Measurements from ENCODE around the gene NAPSA. TPM values are rescaled to one million over a fixed set of nuclear protein-coding genes. Genes with fewer than 3 reads are reported as not detected.
A peak's percentile ranks its signal among the peaks of the same experiment; 100 is the strongest.

Gene NAPSA
- polyA plus RNA-seq, 1 of the 3 experiments (the other 2 are of a cell fraction), result 0.43 TPM

DNA sequence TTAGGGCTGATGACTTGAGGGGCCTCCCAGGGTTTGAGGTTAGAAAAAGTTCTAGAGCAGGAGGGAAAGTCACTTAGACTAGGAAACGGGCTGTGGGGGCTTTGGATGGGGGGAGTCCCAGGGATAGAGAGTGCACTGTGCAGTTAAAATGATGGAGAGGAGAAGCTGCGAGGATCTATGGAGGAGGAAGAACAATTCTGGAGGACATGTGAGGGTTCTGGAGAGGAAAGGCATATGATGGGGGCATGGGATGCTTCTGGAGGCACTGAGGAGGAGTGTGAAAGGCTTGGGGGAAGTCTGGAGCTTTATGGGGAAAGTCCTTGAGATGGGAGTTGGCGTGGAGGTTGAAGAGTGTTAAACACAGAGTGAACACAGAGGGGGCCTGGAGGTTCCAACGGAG lies 38.4 kb downstream of the NAPSA start:
- Histone ChIP-seq H3K27me3 (ENCODE audit: insufficient read depth) (peaks cover 16% of the 10 kb centered on the region; the same call in 1 of the 2 replicates), H3K79me2 (ENCODE audit: insufficient read depth) (no peaks in the 10 kb centered on the region), H3K4me2 (no peak overlapping the region), H2AFZ (ENCODE audit: low read depth) (no peak overlapping the region), H3K9me3 (no peaks in the 10 kb centered on the region), H3K4me3 (ENCODE audit: low read depth in 2 of 2, low read length in 1 of 2) (no peak overlapping the region), H3F3A (replicated peaks; ENCODE audit: insufficient read depth) (peaks cover 9% of the 10 kb centered on the region), H3K4me1 (ENCODE audit: control insufficient read depth in 1 of 2, insufficient read depth in 2 of 2, low read depth in 1 of 2, low read length in 1 of 2) (peaks cover 0 to 37% of the 10 kb centered on the region in 2 experiments; a peak in 1 of 4 replicates), H3K27ac (ENCODE audit: low read depth in 2 of 2, low read length in 1 of 2) (no peak overlapping the region), H4K20me1 (ENCODE audit: insufficient read depth) (0 out of 2 replicates have a peak, but pooled peaks cover 3% of the 10 kb centered on the region), H3K9me2 (no peaks in the 10 kb centered on the region), H3K9ac (no peak overlapping the region), H3K36me3 (replicated peaks in 1 of 2; ENCODE audit: control insufficient read depth in 1 of 2, insufficient read depth in 2 of 2, low read length in 1 of 2) (no peaks in the 10 kb centered on the region)
- no peak for DNase-seq
- POLR2A ChIA-PET, result no interaction called here
- CTCF ChIA-PET, result interaction anchor here (2.4 kb wide), 1 partner anchor 72 kb away, joined by 8 read pairs; no protein-coding TSS in a partner anchor
- TF ChIP-seq, protein P1, sequence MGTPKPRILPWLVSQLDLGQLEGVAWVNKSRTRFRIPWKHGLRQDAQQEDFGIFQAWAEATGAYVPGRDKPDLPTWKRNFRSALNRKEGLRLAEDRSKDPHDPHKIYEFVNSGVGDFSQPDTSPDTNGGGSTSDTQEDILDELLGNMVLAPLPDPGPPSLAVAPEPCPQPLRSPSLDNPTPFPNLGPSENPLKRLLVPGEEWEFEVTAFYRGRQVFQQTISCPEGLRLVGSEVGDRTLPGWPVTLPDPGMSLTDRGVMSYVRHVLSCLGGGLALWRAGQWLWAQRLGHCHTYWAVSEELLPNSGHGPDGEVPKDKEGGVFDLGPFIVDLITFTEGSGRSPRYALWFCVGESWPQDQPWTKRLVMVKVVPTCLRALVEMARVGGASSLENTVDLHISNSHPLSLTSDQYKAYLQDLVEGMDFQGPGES (IDR thresholded peaks at IDR 0.05; ENCODE audit: low read depth, low read length), result no peak
- no peak for TF ChIP-seq MEF2A (IDR thresholded peaks at IDR 0.05; ENCODE audit: borderline replicate concordance, low read depth)
- TF ChIP-seq, protein P2, sequence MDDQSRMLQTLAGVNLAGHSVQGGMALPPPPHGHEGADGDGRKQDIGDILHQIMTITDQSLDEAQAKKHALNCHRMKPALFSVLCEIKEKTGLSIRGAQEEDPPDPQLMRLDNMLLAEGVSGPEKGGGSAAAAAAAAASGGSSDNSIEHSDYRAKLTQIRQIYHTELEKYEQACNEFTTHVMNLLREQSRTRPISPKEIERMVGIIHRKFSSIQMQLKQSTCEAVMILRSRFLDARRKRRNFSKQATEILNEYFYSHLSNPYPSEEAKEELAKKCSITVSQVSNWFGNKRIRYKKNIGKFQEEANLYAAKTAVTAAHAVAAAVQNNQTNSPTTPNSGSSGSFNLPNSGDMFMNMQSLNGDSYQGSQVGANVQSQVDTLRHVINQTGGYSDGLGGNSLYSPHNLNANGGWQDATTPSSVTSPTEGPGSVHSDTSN (IDR thresholded peaks at IDR 0.05), result no peak
- WGBS (ENCODE audit: low lambda C conversion rate), result 35% methylated on average over 4 of the region's 4 CpGs

DNA sequence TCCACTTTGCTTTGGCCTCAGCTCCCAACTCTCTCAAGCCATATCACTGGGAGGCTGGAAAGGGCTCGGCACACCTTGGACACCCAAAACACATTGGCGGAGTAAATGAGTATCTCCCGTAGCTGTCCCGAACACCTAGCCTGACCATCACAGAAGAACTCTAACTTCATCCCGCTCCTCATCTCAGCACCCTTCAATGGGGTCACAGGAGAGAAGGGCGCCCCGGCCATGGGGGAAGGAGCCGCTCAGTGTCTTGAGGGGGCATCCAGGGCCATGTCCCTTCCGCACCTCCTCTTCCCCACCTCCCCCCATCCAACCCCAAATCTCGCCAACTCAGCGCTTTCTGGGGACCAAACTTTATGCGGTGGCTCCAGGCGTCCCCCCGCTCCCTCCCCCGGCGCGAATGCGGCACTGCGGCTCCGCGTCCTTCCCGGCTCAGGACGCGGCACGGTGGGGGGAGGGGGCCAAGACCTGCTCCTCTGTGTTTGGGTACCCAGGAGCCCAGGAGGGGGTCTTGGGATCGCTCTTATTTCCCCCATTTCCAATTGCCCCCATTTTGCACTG lies 39.3 kb downstream of the NAPSA start:
- Histone ChIP-seq H3K9me3 (no peaks in the 10 kb centered on the region), H4K20me1 (ENCODE audit: insufficient read depth) (0 out of 2 replicates have a peak, but pooled peaks cover 3% of the 10 kb centered on the region), H3F3A (replicated peaks; ENCODE audit: insufficient read depth) (peaks cover 9% of the 10 kb centered on the region), H3K36me3 (replicated peaks in 1 of 2; ENCODE audit: control insufficient read depth in 1 of 2, insufficient read depth in 2 of 2, low read length in 1 of 2) (no peaks in the 10 kb centered on the region), H2AFZ (ENCODE audit: low read depth) (no peak overlapping the region), H3K4me3 (ENCODE audit: low read depth in 2 of 2, low read length in 1 of 2) (peak overlapping the region in 1 of 2 experiments; percentile 37; a peak in 1 of 4 replicates), H3K9me2 (no peaks in the 10 kb centered on the region), H3K27ac (ENCODE audit: low read depth in 2 of 2, low read length in 1 of 2) (no peak overlapping the region), H3K4me2 (peak overlapping the region; percentile 59; the same call in 1 of the 2 replicates), H3K9ac (no peak overlapping the region), H3K79me2 (ENCODE audit: insufficient read depth) (no peaks in the 10 kb centered on the region), H3K27me3 (ENCODE audit: insufficient read depth) (peaks cover 16% of the 10 kb centered on the region; the same call in 1 of the 2 replicates), H3K4me1 (ENCODE audit: control insufficient read depth in 1 of 2, insufficient read depth in 2 of 2, low read depth in 1 of 2, low read length in 1 of 2) (peaks cover 0 to 29% of the 10 kb centered on the region in 2 experiments; a peak in 1 of 4 replicates)
- CTCF ChIA-PET, result interaction anchor here (1.2 to 2.4 kb wide), 3 partner anchors 10 to 74 kb away, joined by 3 to 8 read pairs (median 6); no protein-coding TSS in a partner anchor
- TF ChIP-seq, protein P1 (IDR thresholded peaks at IDR 0.05; ENCODE audit: low read depth, low read length), result no peak
- TF ChIP-seq ELF1 (IDR thresholded peaks at IDR 0.05), result no peak
- TF ChIP-seq, protein P3, sequence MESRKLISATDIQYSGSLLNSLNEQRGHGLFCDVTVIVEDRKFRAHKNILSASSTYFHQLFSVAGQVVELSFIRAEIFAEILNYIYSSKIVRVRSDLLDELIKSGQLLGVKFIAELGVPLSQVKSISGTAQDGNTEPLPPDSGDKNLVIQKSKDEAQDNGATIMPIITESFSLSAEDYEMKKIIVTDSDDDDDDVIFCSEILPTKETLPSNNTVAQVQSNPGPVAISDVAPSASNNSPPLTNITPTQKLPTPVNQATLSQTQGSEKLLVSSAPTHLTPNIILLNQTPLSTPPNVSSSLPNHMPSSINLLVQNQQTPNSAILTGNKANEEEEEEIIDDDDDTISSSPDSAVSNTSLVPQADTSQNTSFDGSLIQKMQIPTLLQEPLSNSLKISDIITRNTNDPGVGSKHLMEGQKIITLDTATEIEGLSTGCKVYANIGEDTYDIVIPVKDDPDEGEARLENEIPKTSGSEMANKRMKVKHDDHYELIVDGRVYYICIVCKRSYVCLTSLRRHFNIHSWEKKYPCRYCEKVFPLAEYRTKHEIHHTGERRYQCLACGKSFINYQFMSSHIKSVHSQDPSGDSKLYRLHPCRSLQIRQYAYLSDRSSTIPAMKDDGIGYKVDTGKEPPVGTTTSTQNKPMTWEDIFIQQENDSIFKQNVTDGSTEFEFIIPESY (IDR thresholded peaks at IDR 0.05; ENCODE audit: borderline replicate concordance, low read depth), result no peak
- DNase-seq, result no peak
- WGBS (ENCODE audit: low lambda C conversion rate), result 2% methylated on average over 11 of the region's 26 CpGs
- POLR2A ChIA-PET, result interaction anchor here (1.1 to 1.3 kb wide), 2 partner anchors 10 to 31 kb away, joined by 3 to 13 read pairs; no protein-coding TSS in a partner anchor
